Sigmoid colon (tissue), 7 donors: ENCODE data around the gene CLTB. TPM values are rescaled to one million over a fixed set of nuclear protein-coding genes. Genes with fewer than 3 reads are reported as not detected.
"Not testable (repeated sequence)": the region's sequence is repeated elsewhere in the genome, so short reads cannot be mapped to it uniquely, and the experiment has no call there.

ENCODE experiments used
- DNase-seq: peaks from one replicate; pipeline ENCODE4 v3.0.0-alpha.2; 2019
- H3K27ac ChIP-seq, 4 donors: fragments of 200-600 bp; sonication (generic); one replicate each; pipeline ENCODE4 v1.5.1; 2016 to 2019; ENCODE audit warnings: mild to moderate bottlenecking in 1 of 4
- H3K27me3 ChIP-seq, 3 donors: fragments of 200-600 bp; sonication (generic); one replicate each; pipeline ENCODE4 v1.5.1; 2019; ENCODE audit warnings: mild to moderate bottlenecking in 1 of 3
- H3K36me3 ChIP-seq, 4 donors: fragments of 200-600 bp; sonication (generic); one replicate each; pipeline ENCODE4 v1.5.1; 2016 to 2019
- H3K4me1 ChIP-seq, 4 donors: fragments of 200-600 bp; sonication (generic); one replicate each; pipeline ENCODE4 v1.5.1; 2017 to 2019
- H3K4me3 ChIP-seq, 4 donors: fragments of 200-600 bp; sonication (generic); one replicate each; pipeline ENCODE4 v1.5.1; 2017 to 2019; ENCODE audit warnings: mild to moderate bottlenecking in 2 of 4, moderate library complexity in 1 of 4
- H3K9me3 ChIP-seq, 4 donors: fragments of 200-600 bp in 3 of 4; sonication (generic) in 3 of 4; one replicate each; pipeline versions ENCODE4 v1.5.1 to v1.6.1; 2013 to 2019
- CTCF ChIP-seq, 4 experiments: fragments of 450-650 bp in 3 of 4; fragments of 200-600 bp in 1 of 4; IDR thresholded peaks; one replicate each; pipeline ENCODE4 v1.5.1; 2016 to 2019; ENCODE audit warnings: antibody characterized with exemption in 4 of 4, mild to moderate bottlenecking in 3 of 4, moderate library complexity in 2 of 4
- EP300 ChIP-seq, 4 donors: sonication (generic); formaldehyde crosslinking; IDR thresholded peaks; one replicate each; pipeline ENCODE4 v1.6.1; 2017; ENCODE audit warnings: antibody characterized with exemption in 4 of 4
- POLR2A ChIP-seq, 2 donors: fragments of 450-650 bp; IDR thresholded peaks; one replicate each; pipeline ENCODE4 v1.6.1; 2016; ENCODE audit warnings: antibody characterized with exemption in 2 of 2, mild to moderate bottlenecking in 2 of 2, moderate library complexity in 2 of 2
- POLR2AphosphoS5 ChIP-seq, 4 donors: sonication (generic); formaldehyde crosslinking; IDR thresholded peaks; one replicate each; pipeline ENCODE4 v1.6.1; 2017; ENCODE audit warnings: antibody characterized with exemption in 4 of 4
- WGBS, 2 donors: extraction: QIAGEN DNeasy Blood & Tissue Kit; methylation state at CpG; one replicate each; pipeline ENCODE4 v1.1.7; 2013; 5-methylcytosine and 5-hydroxymethylcytosine counted together
- intact Hi-C: fragments of 100-400 bp; cut with DNase I; formaldehyde crosslinking; loops from one replicate; pipeline ENCODE4 v1.15.1; 2023
- polyA plus RNA-seq, 3 donors: library from polyadenylated mRNA; stranded (reverse); fragments of 200-250 nt; gene quantifications; one replicate each; pipeline ENCODE4 v1.2.3, GENCODE V29; 2013
- total RNA-seq, 4 donors: library from RNA; depleted of rRNA; stranded (reverse); fragments of >200 nt; gene quantifications; one replicate each; pipeline ENCODE4 v1.1.0, GENCODE V29; 2016
- donor health status: healthy with polysubstance abuse.
- donor health status: Bipolar disorder and iron deficiency.
- donor health status: healthy.

CLTB gene
- total and polyA plus RNA-seq, 7 donors = 129 to 403 (median 163) TPM

GRCh38 chr5:176412517-176413254 is 3.7 kb downstream of the CLTB start:
- H3K36me3 ChIP-seq = peaks cover 0 to 31% (median 9%) of the 10 kb centered on the region in 4 donors
- intact Hi-C loops = loop anchor here (10.0 kb wide), 1 partner anchor 162 kb away; no protein-coding TSS in a partner anchor
- TF ChIP-seq CTCF (IDR thresholded peaks at IDR 0.05) (no peak), POLR2AphosphoS5 (IDR thresholded peaks at IDR 0.05) (no peak), EP300 (IDR thresholded peaks at IDR 0.05) (no peak), POLR2A (IDR thresholded peaks at IDR 0.05) (no peak)
- no peaks in the 10 kb centered on the region for H3K27me3 ChIP-seq
- no peak for DNase-seq
- 86 to 89% methylated on average over 10 of the region's 10 CpGs for whole genome bisulfite sequencing, 2 donors
- no peaks in the 10 kb centered on the region for H3K9me3 ChIP-seq
- H3K4me1 ChIP-seq = peaks cover 0 to 53% (median 38%) of the 10 kb centered on the region in 4 donors
- peak overlapping the region in 3 of 4 donors; percentile 42 to 95 (median 47) for H3K27ac ChIP-seq
- no peak overlapping the region for H3K4me3 ChIP-seq

- no peak for DNase-seq
- H3K4me1 ChIP-seq = peaks cover 0 to 45% (median 30%) of the 10 kb centered on the region in 4 donors
- 72 to 95% methylated on average over 5 of the region's 5 CpGs for WGBS, 2 donors
- intact Hi-C loops = loop anchor here (10.0 kb wide), 1 partner anchor 164 kb away; no protein-coding TSS in a partner anchor
- H3K36me3 ChIP-seq = peaks cover 0 to 52% (median 12%) of the 10 kb centered on the region in 4 donors
- H3K9me3 ChIP-seq = no peaks in the 10 kb centered on the region
- no peak overlapping the region for H3K27ac ChIP-seq
- no peaks in the 10 kb centered on the region for H3K27me3 ChIP-seq
- TF ChIP-seq POLR2A (IDR thresholded peaks at IDR 0.05) (no peak), EP300 (IDR thresholded peaks at IDR 0.05) (no peak), POLR2AphosphoS5 (IDR thresholded peaks at IDR 0.05) (no peak), CTCF (IDR thresholded peaks at IDR 0.05) (no peak)
- H3K4me3 ChIP-seq = no peak overlapping the region
Measured at GRCh38 chr5:176410486-176411180, 5.7 kb downstream of the CLTB start.

- Histone ChIP-seq H3K36me3 (peaks cover 0 to 57% (median 13%) of the 10 kb centered on the region in 4 donors), H3K4me1 (peaks cover 0 to 37% (median 22%) of the 10 kb centered on the region in 4 donors), H3K27ac (no peak overlapping the region), H3K27me3 (no peaks in the 10 kb centered on the region), H3K4me3 (no peak overlapping the region), H3K9me3 (no peaks in the 10 kb centered on the region)
- intact Hi-C loops = loop anchor here (10.0 kb wide), 1 partner anchor 165 kb away; no protein-coding TSS in a partner anchor
- TF ChIP-seq CTCF (IDR thresholded peaks at IDR 0.05) = no peak
- no peak for TF ChIP-seq EP300 (IDR thresholded peaks at IDR 0.05)
- TF ChIP-seq POLR2A (IDR thresholded peaks at IDR 0.05) = no peak
- TF ChIP-seq POLR2AphosphoS5 (IDR thresholded peaks at IDR 0.05) = no peak
- no peak for DNase-seq
- 97 to 98% methylated on average over 4 of the region's 4 CpGs for WGBS, 2 donors
Measured at GRCh38 chr5:176409765-176410164, 6.6 kb downstream of the CLTB start.

- no peak overlapping the region for H3K27ac ChIP-seq
- intact Hi-C loops = no loop called here
Measured at GRCh38 chr5:176408590-176408989, 7.7 kb downstream of the CLTB start.

GRCh38 chr5:176408252-176408573 is 8.1 kb downstream of the CLTB start:
- DNase-seq, intact Hi-C loops, H3K27me3 ChIP-seq, H3K9me3 ChIP-seq, H3K4me3 ChIP-seq: not testable (repeated sequence)
- 92 to 95% methylated on average over 10 of the region's 10 CpGs for WGBS, 2 donors
- peaks cover 0 to 21% (median 7%) of the 10 kb centered on the region in 4 donors for H3K4me1 ChIP-seq
- peaks cover 0 to 61% (median 13%) of the 10 kb centered on the region in 4 donors for H3K36me3 ChIP-seq
- peak overlapping the region in 1 of 4 donors; percentile 59 for H3K27ac ChIP-seq

More at GRCh38 chr5:176408590-176408989, 7.7 kb downstream of the CLTB start:
- Histone ChIP-seq H3K4me1 (peaks cover 0 to 25% (median 11%) of the 10 kb centered on the region in 4 donors), H3K36me3 (peaks cover 0 to 61% (median 13%) of the 10 kb centered on the region in 4 donors), H3K27me3 (no peaks in the 10 kb centered on the region), H3K9me3 (no peaks in the 10 kb centered on the region), H3K4me3 (no peak overlapping the region)
- no peak for DNase-seq
- TF ChIP-seq CTCF (IDR thresholded peaks at IDR 0.05) (no peak), POLR2A (IDR thresholded peaks at IDR 0.05) (no peak), POLR2AphosphoS5 (IDR thresholded peaks at IDR 0.05) (no peak), EP300 (IDR thresholded peaks at IDR 0.05) (no peak)
- WGBS, 2 donors = 89% methylated on average over 5 of the region's 5 CpGs
